ENCODE measurements around the gene TSPAN5. TPM values are rescaled to one million over a fixed set of nuclear protein-coding genes. Genes with fewer than 3 reads are reported as not detected.

The TSPAN5 gene
- total and polyA plus RNA-seq, 2 of the 4 experiments (the other 2 are of a cell fraction), result 64.8 to 79.6 TPM

GRCh38 chr4:98560321-98560720 lies 98.1 kb downstream of the TSPAN5 start:
- Histone ChIP-seq H2BK5ac (ENCODE audit: low read depth, low read length, poor library complexity, severe bottlenecking) (no peak overlapping the region), H2AFZ (replicated peaks; ENCODE audit: low read length, poor library complexity) (no peak overlapping the region), H4K91ac (ENCODE audit: insufficient read depth, low read depth, low read length) (no peak overlapping the region), H3K23ac (ENCODE audit: low read depth, low read length) (no peak overlapping the region), H2BK20ac (ENCODE audit: low read depth, low read length) (no peak overlapping the region), H3K14ac (replicated peaks; ENCODE audit: low read depth, low read length) (no peak overlapping the region), H3K27ac (ENCODE audit: insufficient read depth, low read length) (no peak overlapping the region), H3K56ac (ENCODE audit: extremely low read depth, insufficient read depth, low read length) (no peak overlapping the region), H3K36me3 (ENCODE audit: control insufficient read depth, insufficient read depth, low read length) (no peaks in the 10 kb centered on the region), H2AK9ac (replicated peaks; ENCODE audit: low read depth, low read length, poor library complexity) (no peak overlapping the region), H3K4ac (ENCODE audit: low read depth, low read length) (no peak overlapping the region), H2BK15ac (ENCODE audit: low read depth, low read length) (no peak overlapping the region), H3K27me3 (ENCODE audit: control insufficient read depth, insufficient read depth, low read length) (no peaks in the 10 kb centered on the region), H3K4me1 (ENCODE audit: control insufficient read depth, insufficient read depth, low read length) (peaks cover 10% of the 10 kb centered on the region), H3K4me2 (ENCODE audit: low read depth, low read length) (no peak overlapping the region), H2BK120ac (ENCODE audit: low read depth, low read length) (no peak overlapping the region), H4K5ac (ENCODE audit: low read depth, low read length) (no peak overlapping the region), H4K20me1 (ENCODE audit: insufficient read depth, low read length) (peaks cover 8% of the 10 kb centered on the region; the same call in 1 of the 2 replicates), H3K9me3 (ENCODE audit: control insufficient read depth, insufficient read depth, low read length) (no peaks in the 10 kb centered on the region), H3K18ac (ENCODE audit: low read depth, low read length) (no peak overlapping the region), H4K8ac (ENCODE audit: low read depth in 2 of 2, low read length in 2 of 2) (no peak overlapping the region), H3K9me1 (ENCODE audit: insufficient read depth, low read length) (peaks cover 10% of the 10 kb centered on the region), H3K79me1 (ENCODE audit: low read depth in 1 of 2, low read length in 2 of 2) (peaks cover 32 to 61% of the 10 kb centered on the region in 2 experiments), H3K4me3 (ENCODE audit: insufficient read depth, low read depth, low read length) (no peak overlapping the region), H3K9ac (ENCODE audit: low read depth, low read length) (no peak overlapping the region), H2AK5ac (ENCODE audit: low read depth, low read length) (no peak overlapping the region)
- no TSS peak for BruUV-seq (replicated peaks)
- TF ChIP-seq RAD21 (IDR thresholded peaks at IDR 0.05; ENCODE audit: low read length) (no peak), MAZ (IDR thresholded peaks at IDR 0.05; ENCODE audit: borderline replicate concordance, low read depth, low read length) (no peak), NFE2L2 (IDR thresholded peaks at IDR 0.05; ENCODE audit: low read depth, low read length) (no peak), MXI1 (IDR thresholded peaks at IDR 0.05; ENCODE audit: borderline replicate concordance, low read depth, low read length) (no peak), SMC3 (IDR thresholded peaks at IDR 0.05; ENCODE audit: low read depth, low read length) (no peak), POLR2A (IDR thresholded peaks at IDR 0.05; ENCODE audit: low read depth, low read length) (no peak), BHLHE40 (IDR thresholded peaks at IDR 0.05; ENCODE audit: low read depth, low read length) (no peak)
- no peak for DNase-seq
- intact Hi-C loops (cut with micrococcal nuclease) (no loop called here), in situ Hi-C loops (cut with MboI; ENCODE audit: low sequenced_read_pairs) (no loop called here), dilution Hi-C loops (cut with HindIII; ENCODE audit: low sequenced_read_pairs, unreplicated experiment) (no loop called here)
- ChIA-PET CTCF (interaction anchor here (1.0 to 1.1 kb wide), 2 partner anchors 19 to 93 kb away, joined by 3 read pairs; no protein-coding TSS in a partner anchor), POLR2A (ENCODE audit: unreplicated experiment) (no interaction called here)
- no peak for ATAC-seq (ENCODE audit: low read depth)
- no CpG with 5 or more reads among the region's 3 CpGs for WGBS, 2 experiments (ENCODE audit: extremely low coverage in 2 of 2, insufficient read length in 1 of 2)

Data from IMR-90 (cell line).